H1 (cell line): ENCODE results near the gene SEPTIN5. TPM values are rescaled to one million over a fixed set of nuclear protein-coding genes. Genes with fewer than 3 reads are reported as not detected.

ENCODE experiments used
- CBX8 ChIP-seq: fragments of 300-800, 300-1000 bp; sonication (generic); IDR thresholded peaks from 2 replicates; pipeline ENCODE4 v1.7.1; 2016; ENCODE audit warnings: low read depth, low read length, borderline replicate concordance
- CHD7 ChIP-seq: fragments of 300-600 bp; sonication (generic); IDR thresholded peaks from 2 replicates; pipeline ENCODE4 v1.7.1; 2012; ENCODE audit warnings: low read length, moderate library complexity, mild to moderate bottlenecking, inconsistent platforms; ENCODE audit not compliant: insufficient replicate concordance
- EGR1 ChIP-seq: IDR thresholded peaks from 2 replicates; pipeline ENCODE4 v1.6.1; 2011; ENCODE audit warnings: low read depth, low read length, borderline replicate concordance
- EP300 ChIP-seq, 2 experiments: IDR thresholded peaks; 1 replicate in 1 of 2; 2 replicates in 1 of 2; pipeline ENCODE4 v1.6.1; 2011 to 2012; ENCODE audit warnings: low read depth in 2 of 2, low read length in 2 of 2, mild to moderate bottlenecking in 2 of 2, borderline replicate concordance in 1 of 2, inconsistent platforms in 1 of 2, moderate library complexity in 1 of 2
- GABPA ChIP-seq: IDR thresholded peaks from 2 replicates; pipeline ENCODE4 v1.6.1; 2011; ENCODE audit warnings: mild to moderate bottlenecking, low read length, moderate library complexity, borderline replicate concordance; ENCODE audit not compliant: insufficient read depth
- JUN ChIP-seq: IDR thresholded peaks from 2 replicates; pipeline ENCODE4 v1.6.1; 2011; ENCODE audit warnings: low read depth, mild to moderate bottlenecking, improper control_type of control experiment, low read length
- polyA plus RNA-seq, 7 experiments: library from polyadenylated mRNA; depleted of rRNA in 3 of 7; stranded (reverse) in 5 of 7; unstranded in 2 of 7; fragments of >200 nt in 5 of 7; fragments of 200-250 nt in 2 of 7; gene quantifications; 1 replicate in 5 of 7; 2 replicates in 1 of 7; 4 replicates in 1 of 7; pipeline versions ENCODE4 v1.2.1 to v1.2.3, GENCODE V29; 2011 to 2013; ENCODE audit warnings: missing spikeins in 2 of 7, mixed read lengths in 2 of 7
- total RNA-seq: library from RNA; stranded (reverse); fragmentation: NEBNext Ultra II Directional; extraction: Animal tissue kit (Norgen Biotek cat#: 25700); gene quantifications from 2 replicates; pipeline ENCODE4 v1.2.1, GENCODE V29; 2021

Gene SEPTIN5
- total and polyA plus RNA-seq, 2 of the 8 experiments (the other 6 are each of a cell fraction or from before 2014, with no cell fraction given), result 6.0 to 8.6 TPM

- no peak for TF ChIP-seq CHD7
- no peak for TF ChIP-seq GABPA
- no peak for TF ChIP-seq CBX8
- TF ChIP-seq EGR1, result no peak
- no peak for TF ChIP-seq JUN
- no peak for TF ChIP-seq EP300 (IDR thresholded peaks at IDR 0.05; ENCODE audit: borderline replicate concordance in 1 of 2, low read depth in 2 of 2, low read length in 2 of 2)
- TF ChIP-seq, all 59 proteins: peak for 0
Observed at GRCh38 chr22:19728836-19729235, 14.5 kb downstream of the SEPTIN5 start (continued).
